Measurements from ENCODE around the gene GALNT11.

Gene GALNT11

GRCh38 chr7:152144557-152145245 lies 119.2 kb downstream of the GALNT11 start:
- DNase-seq (ENCODE audit: low read depth in 1 of 2, low spot score in 1 of 2), result peak in 1 of 2 donors; percentile 13

- no peak for DNase-seq (ENCODE audit: low read depth in 1 of 2, low spot score in 1 of 2)
Measured at GRCh38 chr7:152145853-152146466, 120.5 kb downstream of the GALNT11 start.

GRCh38 chr7:152148706-152149105 lies 123.2 kb downstream of the GALNT11 start:
- DNase-seq (ENCODE audit: low read depth in 1 of 2, low spot score in 1 of 2), result no peak

- no peak for DNase-seq (ENCODE audit: low read depth in 1 of 2, low spot score in 1 of 2)
Measured at GRCh38 chr7:152149363-152149762, 123.9 kb downstream of the GALNT11 start.

GRCh38 chr7:152152267-152152666 lies 126.8 kb downstream of the GALNT11 start:
- no peak for DNase-seq (ENCODE audit: low read depth in 1 of 2, low spot score in 1 of 2)

- no peak for DNase-seq (ENCODE audit: low read depth in 1 of 2, low spot score in 1 of 2)
Measured at GRCh38 chr7:152158801-152159587, 133.5 kb downstream of the GALNT11 start.

- no peak for DNase-seq (ENCODE audit: low read depth in 1 of 2, low spot score in 1 of 2)
Measured at GRCh38 chr7:152161171-152161570, 135.7 kb downstream of the GALNT11 start.

GRCh38 chr7:152162287-152162686 lies 136.8 kb downstream of the GALNT11 start:
- no peak for DNase-seq (ENCODE audit: low read depth in 1 of 2, low spot score in 1 of 2)

All from activated CD4-positive, alpha-beta T cell treated with anti-CD3 and anti-CD28 coated beads, Interleukin-2, amount 50 U/mL, for 24 hours (primary cell).